ENCODE measurements around the gene CACNA1C. TPM values are rescaled to one million over a fixed set of nuclear protein-coding genes. Genes with fewer than 3 reads are reported as not detected.

Gene CACNA1C
- total RNA-seq, 1 donor from 2014 or later, result 11.7 TPM

DNA sequence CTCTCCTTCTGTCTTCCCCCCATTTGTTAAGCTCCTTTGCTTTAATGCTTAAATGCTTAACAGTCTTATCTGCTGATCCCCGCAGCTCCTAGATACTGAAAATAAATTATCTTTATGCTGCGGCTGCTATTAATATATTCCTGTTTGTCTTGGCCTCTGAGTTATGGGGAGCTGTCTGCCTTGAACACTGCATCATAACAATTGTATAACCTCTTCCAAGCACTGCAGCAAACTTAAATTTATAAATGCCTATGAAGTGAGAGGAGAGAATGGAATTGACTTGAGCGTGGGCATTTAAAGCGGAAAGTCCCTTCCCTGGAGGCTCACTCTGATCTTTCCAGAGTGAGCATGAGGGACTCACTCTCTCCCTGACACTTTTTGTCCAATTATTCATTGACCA lies 25.4 kb upstream of the CACNA1C start:
- H3K4me1 Mint-ChIP-seq (ENCODE audit: low read depth), result no peaks in the 10 kb centered on the region
- no peak overlapping the region for H3K27ac Mint-ChIP-seq
- H3K36me3 Mint-ChIP-seq (ENCODE audit: insufficient read depth), result no peaks in the 10 kb centered on the region
- DNase-seq (ENCODE audit: low spot score, unreplicated experiment), result no peak
- no peak overlapping the region for H3K4me3 Mint-ChIP-seq (ENCODE audit: low read depth)
- TF ChIP-seq, protein P1, sequence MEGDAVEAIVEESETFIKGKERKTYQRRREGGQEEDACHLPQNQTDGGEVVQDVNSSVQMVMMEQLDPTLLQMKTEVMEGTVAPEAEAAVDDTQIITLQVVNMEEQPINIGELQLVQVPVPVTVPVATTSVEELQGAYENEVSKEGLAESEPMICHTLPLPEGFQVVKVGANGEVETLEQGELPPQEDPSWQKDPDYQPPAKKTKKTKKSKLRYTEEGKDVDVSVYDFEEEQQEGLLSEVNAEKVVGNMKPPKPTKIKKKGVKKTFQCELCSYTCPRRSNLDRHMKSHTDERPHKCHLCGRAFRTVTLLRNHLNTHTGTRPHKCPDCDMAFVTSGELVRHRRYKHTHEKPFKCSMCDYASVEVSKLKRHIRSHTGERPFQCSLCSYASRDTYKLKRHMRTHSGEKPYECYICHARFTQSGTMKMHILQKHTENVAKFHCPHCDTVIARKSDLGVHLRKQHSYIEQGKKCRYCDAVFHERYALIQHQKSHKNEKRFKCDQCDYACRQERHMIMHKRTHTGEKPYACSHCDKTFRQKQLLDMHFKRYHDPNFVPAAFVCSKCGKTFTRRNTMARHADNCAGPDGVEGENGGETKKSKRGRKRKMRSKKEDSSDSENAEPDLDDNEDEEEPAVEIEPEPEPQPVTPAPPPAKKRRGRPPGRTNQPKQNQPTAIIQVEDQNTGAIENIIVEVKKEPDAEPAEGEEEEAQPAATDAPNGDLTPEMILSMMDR (IDR thresholded peaks at IDR 0.05; ENCODE audit: unreplicated experiment), result no peak
- no peaks in the 10 kb centered on the region for H3K9me3 Mint-ChIP-seq (ENCODE audit: low read depth)
- peaks cover 35% of the 10 kb centered on the region for H3K27me3 Mint-ChIP-seq

DNA sequence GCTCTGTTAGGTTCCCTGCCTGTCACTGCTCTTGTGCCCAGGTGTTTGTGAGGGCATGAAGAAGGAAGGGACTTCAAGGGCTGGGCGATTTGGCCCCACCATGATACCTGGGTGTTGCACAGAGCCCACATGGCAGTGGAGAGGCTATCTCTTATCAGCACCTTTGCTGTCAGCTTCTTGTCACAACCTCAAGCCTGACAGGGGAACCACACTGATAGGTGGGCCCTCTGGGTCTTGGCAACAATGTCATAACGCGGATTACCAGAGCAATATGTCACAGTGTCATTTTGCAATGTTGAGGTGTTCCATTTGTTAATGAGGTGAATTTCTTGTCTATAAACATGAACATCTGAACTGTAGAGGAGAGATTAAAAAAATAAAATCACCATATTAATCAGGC lies 22.9 kb upstream of the CACNA1C start:
- DNase-seq (ENCODE audit: low spot score, unreplicated experiment), result no peak
- H3K9me3 Mint-ChIP-seq (ENCODE audit: low read depth), result no peaks in the 10 kb centered on the region
- H3K27ac Mint-ChIP-seq, result no peak overlapping the region
- TF ChIP-seq, protein P1 (IDR thresholded peaks at IDR 0.05; ENCODE audit: unreplicated experiment), result no peak
- peaks cover 1% of the 10 kb centered on the region for H3K4me1 Mint-ChIP-seq (ENCODE audit: low read depth)
- H3K36me3 Mint-ChIP-seq (ENCODE audit: insufficient read depth), result no peaks in the 10 kb centered on the region
- H3K4me3 Mint-ChIP-seq (ENCODE audit: low read depth), result no peak overlapping the region
- H3K27me3 Mint-ChIP-seq, result peaks cover 44% of the 10 kb centered on the region

DNA sequence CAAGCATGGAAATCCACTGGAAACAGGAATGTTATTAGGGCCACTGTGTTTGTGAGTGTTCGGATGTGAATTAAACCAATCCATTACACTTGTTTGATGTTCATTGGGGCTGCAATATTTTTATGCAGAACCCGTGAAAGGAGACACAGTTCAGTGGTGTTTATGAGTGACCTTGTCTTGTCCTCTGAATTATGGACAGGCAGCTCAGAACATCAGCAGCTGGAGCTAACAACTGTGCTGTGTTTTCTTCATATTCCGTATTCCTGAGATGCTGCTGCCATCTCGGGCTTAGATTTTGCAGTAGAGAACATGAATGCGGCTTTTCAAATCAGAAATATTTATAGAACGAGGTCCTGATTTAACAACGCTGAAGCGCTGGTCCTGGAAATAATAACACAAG lies 20.3 kb upstream of the CACNA1C start:
- Mint-ChIP-seq H3K4me3 (ENCODE audit: low read depth) (no peak overlapping the region), H3K27me3 (peaks cover 65% of the 10 kb centered on the region), H3K4me1 (ENCODE audit: low read depth) (peaks cover 1% of the 10 kb centered on the region), H3K9me3 (ENCODE audit: low read depth) (no peaks in the 10 kb centered on the region), H3K36me3 (ENCODE audit: insufficient read depth) (no peaks in the 10 kb centered on the region), H3K27ac (no peak overlapping the region)
- TF ChIP-seq, protein P1 (IDR thresholded peaks at IDR 0.05; ENCODE audit: unreplicated experiment), result no peak
- DNase-seq (ENCODE audit: low spot score, unreplicated experiment), result no peak

DNA sequence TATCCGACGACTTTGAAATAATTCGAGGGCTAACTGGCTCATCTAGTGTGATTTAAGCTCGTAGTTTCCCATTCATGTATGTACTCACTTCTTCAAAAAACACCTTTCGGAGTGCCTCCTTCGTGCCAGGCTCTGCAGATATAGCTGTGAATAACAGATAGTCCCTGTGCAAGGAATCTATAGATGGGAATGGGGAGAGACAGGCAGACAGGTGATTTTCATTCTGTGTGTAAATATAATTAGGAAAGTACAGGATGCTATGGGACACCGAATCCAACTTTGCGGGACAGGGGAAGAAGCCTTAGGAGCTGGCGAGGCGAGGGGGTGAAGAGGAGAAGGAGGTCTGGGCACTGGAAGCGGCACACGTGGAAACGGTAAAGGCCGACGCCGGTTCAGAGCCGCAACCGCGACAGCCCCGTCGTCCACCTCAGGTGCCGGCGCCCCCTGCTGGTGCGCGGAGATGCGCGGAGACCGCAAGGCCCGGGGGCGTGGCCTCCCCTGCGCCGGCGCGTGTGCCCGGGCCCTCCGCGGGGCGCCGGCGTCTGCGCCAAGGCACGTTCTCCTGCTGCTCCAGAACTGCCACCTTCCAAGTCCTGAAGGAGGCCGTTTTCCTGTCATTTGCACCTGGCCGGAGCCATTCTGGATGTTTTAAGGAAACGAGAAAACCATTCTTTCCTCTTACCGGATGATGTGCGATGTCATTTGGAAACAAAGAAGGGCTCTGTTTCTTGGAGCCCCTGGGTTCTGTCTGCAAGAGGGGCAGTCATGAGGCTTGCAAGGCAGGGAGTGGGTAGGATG lies 18.0 kb upstream of the CACNA1C start:
- peaks cover 1% of the 10 kb centered on the region for H3K4me1 Mint-ChIP-seq (ENCODE audit: low read depth)
- H3K27ac Mint-ChIP-seq, result no peak overlapping the region
- H3K36me3 Mint-ChIP-seq (ENCODE audit: insufficient read depth), result no peaks in the 10 kb centered on the region
- H3K4me3 Mint-ChIP-seq (ENCODE audit: low read depth), result peak overlapping the region; percentile 54
- peaks cover 82% of the 10 kb centered on the region for H3K27me3 Mint-ChIP-seq
- H3K9me3 Mint-ChIP-seq (ENCODE audit: low read depth), result no peaks in the 10 kb centered on the region
- peak; percentile 95 for DNase-seq (ENCODE audit: low spot score, unreplicated experiment)
- TF ChIP-seq, protein P1 (IDR thresholded peaks at IDR 0.05; ENCODE audit: unreplicated experiment), result peak; percentile 100

DNA sequence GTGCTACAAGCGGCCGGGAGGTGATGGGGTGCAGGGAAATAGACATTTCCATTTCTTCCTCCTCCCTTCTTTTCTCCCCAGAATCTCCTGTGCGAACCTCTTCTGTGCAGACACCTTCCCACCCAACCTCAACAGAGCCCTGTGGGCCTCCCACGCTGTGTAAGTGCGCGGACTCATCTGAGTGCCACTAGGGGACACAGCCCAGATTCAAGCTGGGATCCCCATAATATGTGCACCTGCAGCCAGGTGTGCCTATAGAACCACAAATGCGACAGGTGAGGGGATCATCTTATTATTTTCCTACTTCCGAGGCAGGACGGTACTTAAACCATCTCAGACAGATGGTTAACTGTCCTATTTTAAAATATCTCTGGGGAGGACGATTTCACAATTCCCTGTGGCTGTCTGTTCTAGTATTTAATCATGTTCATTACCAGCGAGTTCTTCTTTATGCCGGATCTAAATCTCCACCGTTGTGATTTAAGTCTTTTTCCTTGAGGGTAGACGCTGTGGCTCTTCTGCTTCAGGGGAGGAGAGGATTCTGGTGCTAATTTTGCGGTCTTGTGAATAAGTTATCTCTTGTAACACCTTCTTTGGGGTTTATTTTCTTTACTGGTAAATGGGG lies 17.2 kb upstream of the CACNA1C start:
- TF ChIP-seq, protein P1 (IDR thresholded peaks at IDR 0.05; ENCODE audit: unreplicated experiment), result no peak
- no peak for DNase-seq (ENCODE audit: low spot score, unreplicated experiment)
- Mint-ChIP-seq H3K27me3 (peaks cover 86% of the 10 kb centered on the region), H3K4me1 (ENCODE audit: low read depth) (peaks cover 1% of the 10 kb centered on the region), H3K36me3 (ENCODE audit: insufficient read depth) (no peaks in the 10 kb centered on the region), H3K9me3 (ENCODE audit: low read depth) (no peaks in the 10 kb centered on the region), H3K27ac (no peak overlapping the region), H3K4me3 (ENCODE audit: low read depth) (peak overlapping the region; percentile 54)

Measured in progenitor cell of endocrine pancreas (in vitro differentiated cells).